CD4-positive, alpha-beta T cell treated with Interleukin-10 for 1 hour (primary cell): ENCODE results near the gene VAV1.

Experiments used
- DNase-seq: peaks from one replicate; pipeline ENCODE4 v3.0.0-alpha.2; 2020

VAV1 gene

DNA sequence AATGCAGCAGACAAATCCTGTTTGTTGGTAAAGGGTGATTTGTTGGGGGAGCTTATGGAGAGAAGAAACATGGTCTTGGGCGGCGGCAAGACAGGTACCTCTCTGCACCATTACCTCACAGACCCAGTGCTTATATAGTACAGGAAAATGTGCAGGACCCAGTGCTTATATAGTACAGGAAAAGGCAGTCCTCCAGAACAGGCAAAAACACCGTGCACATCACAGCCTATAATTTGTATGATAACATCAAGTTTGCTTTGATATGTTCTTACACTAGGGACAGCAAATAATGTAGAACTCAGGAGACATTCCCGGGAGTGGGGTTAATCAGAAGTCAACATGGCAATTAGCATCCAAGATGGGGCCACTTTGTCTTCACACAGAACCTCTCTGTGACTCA, 20.9 kb downstream of the VAV1 start:
- DNase-seq, result no peak

DNA sequence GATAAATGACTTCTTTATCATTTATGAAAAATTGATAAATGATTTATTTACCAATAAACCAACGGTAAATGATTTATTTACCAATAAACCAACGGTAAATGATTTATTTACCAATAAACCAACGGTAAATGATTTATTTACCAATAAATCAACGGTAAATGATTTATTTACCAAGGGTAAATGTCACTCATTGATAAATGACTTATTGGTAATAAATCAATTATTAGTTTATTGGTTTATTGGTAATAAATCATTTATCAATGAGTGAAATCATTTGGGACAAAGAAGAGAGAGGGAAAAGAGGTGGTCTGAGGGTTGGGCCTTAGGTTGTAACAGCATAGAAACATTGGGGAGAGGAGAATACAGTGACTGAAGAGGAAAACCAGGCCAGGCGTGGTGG, 21.5 kb downstream of the VAV1 start:
- no peak for DNase-seq

GRCh38 chr19:6794686-6795431, 22.4 kb downstream of the VAV1 start:
- no peak for DNase-seq

- no peak for DNase-seq
These were observed 23.8 kb downstream of the VAV1 start for GRCh38 chr19:6796278-6796677.

DNA sequence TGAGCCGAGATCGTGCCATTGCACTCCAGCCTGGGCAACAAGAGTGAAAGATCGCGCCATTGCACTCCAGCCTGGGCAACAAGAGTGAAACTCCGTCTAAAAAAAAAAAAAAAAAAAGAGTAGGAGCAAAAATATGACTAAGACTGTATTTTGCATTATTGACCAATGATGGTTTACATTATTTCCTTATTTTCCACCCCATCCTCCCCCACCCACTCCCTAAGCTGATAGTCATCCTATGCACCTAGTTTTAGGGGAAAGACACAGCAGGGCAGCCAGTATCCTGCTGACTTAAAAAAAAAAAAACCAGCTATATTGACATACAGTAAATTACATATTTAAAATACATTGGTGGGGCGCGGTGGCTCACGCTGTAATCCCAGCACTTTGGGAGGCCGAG, 25.1 kb downstream of the VAV1 start:
- DNase-seq, result no peak

DNA sequence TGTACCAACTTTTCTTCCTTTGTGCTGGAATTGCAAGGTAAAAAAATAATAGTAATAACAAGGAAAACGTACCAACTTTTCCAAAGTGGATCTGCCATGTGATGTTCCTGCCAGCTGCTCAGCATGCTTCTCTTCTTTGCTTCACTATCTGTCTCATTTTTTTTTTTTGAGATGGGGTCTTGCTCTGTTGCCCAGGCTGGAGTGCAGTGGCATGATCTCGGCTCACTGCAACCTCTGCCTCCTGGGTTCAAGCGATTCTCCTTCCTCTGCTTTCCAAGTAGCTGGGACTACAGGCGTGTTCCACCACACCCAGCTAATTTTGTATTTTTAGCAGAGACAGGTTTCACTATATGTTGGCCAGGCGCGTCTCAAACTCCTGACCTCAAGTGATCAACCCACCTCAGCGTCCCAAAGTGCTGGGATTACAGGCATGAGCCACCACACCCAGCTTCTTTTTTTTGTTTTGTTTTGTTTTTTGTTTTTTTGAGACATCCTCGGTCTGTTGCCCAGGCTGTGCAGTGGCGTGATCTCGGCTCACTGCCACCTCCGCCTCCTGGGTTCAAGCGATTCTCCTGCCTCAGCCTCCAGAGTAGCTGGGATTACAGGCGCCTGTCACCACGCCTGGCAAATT, 27.8 kb downstream of the VAV1 start:
- peak; percentile 21 for DNase-seq

DNA sequence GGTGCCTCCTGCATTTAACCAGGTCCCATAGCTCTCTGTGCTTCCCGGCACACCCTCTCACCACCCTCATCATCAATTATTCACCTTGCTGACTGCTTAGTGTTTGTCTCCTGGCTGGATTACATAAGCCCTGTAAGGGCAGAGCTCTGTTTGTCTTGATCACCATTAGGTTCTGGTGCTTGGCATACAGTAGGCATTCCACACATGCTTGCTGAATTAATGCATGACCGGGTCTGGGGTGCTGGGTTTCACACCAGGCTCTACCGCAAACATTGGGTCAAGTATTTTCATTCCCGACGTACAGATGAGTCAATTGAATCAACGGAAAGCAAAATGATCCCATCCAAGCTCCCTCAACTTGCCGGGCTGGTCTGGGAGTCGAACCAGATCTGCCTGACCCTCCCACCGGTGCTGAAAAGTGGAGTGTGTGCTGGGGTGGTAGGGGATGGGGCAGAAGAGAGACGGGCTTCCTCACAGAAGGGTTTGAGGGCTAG, 28.5 kb downstream of the VAV1 start:
- peak; percentile 28 for DNase-seq

- DNase-seq, result peak; percentile 86
These were observed 29.1 kb downstream of the VAV1 start for GRCh38 chr19:6801485-6802086.

- peak; percentile 86 for DNase-seq
These were observed 30.0 kb downstream of the VAV1 start for GRCh38 chr19:6802336-6803035.

- peak; percentile 15 for DNase-seq
These were observed 30.5 kb downstream of the VAV1 start for GRCh38 chr19:6803036-6803404.

DNA sequence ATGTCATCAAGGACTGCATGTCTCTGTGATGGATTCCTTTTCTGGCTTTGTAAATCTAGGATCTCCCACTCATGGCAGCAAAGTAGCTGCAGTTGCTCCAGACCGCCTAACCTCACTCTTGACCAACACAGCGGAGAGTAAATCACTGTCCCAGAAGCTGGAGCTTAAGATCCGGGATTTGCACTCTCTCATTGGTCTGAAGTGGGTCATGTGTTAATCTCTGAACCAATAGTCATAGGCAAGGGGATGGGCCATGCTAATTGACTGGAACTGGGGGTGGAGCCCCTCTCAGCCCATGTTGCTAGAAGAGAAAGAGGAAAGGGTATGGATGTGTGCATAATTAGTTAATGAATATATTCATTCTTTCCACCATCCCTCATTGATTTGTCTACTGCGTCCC, 34.0 kb downstream of the VAV1 start:
- no peak for DNase-seq

DNA sequence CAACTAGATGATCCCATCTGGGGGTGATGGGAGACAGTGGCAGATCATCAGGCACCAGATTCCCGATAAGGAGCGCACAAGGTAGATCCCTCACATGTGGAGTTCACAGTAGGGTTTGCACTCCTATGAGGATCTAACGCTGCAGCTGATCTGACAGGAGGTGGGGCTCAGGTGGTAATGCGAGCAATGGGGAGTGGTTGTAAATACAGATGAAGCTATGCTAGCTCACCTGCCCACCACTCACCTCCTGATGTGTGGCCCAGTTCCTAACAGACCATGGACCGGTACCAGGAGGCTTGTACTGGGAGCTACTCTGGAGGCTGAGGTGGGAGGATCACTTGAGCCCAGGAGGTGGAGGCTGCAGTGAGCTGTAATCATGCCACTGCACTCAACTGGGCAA, 34.8 kb downstream of the VAV1 start:
- no peak for DNase-seq

- DNase-seq, result no peak
These were observed 36.0 kb downstream of the VAV1 start for GRCh38 chr19:6808494-6808893.

DNA sequence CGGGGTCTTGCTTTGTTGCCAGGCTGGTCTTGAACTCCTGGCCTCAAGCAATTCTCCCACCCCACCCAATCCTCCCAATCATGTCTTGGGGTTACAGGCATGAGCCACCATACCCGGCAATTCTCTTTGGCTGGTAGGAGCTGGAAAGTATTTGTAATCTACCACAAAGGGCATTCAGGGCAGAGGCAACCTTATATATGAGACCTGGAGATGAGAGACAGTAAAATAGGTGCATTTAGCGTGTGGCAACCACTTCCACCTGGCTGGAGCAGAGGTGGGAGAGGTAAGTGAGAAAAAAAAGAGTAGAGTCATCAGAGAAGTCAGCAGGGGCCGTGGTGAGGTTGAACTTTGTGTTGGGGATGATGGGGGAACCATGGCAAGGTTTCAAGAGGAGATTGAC, 36.8 kb downstream of the VAV1 start:
- DNase-seq, result no peak

DNA sequence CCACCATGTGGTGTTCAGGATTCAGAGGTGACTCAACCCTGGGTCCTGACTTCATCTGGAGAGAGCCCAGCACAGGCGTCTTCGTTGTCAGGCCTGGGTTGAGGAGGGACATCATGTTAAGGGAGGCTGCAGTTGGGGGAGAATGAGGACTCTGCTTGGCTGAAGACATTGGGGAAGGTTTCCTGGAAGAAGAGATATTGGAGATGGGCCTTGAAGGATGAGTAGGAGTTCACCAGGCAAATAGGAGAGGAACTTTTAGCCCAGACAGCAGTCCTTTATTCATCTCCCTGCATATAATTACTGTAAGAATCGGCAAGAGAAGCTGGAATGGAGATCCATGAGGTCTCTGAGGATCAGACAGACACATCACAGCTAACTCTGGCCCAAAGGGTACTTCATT, 38.9 kb downstream of the VAV1 start:
- no peak for DNase-seq

GRCh38 chr19:6811906-6812305, 39.4 kb downstream of the VAV1 start:
- DNase-seq, result peak; percentile 37

- DNase-seq, result no peak
These were observed 40.1 kb downstream of the VAV1 start for GRCh38 chr19:6812612-6813011.

- DNase-seq, result no peak
These were observed 41.2 kb downstream of the VAV1 start for GRCh38 chr19:6813659-6814058.

DNA sequence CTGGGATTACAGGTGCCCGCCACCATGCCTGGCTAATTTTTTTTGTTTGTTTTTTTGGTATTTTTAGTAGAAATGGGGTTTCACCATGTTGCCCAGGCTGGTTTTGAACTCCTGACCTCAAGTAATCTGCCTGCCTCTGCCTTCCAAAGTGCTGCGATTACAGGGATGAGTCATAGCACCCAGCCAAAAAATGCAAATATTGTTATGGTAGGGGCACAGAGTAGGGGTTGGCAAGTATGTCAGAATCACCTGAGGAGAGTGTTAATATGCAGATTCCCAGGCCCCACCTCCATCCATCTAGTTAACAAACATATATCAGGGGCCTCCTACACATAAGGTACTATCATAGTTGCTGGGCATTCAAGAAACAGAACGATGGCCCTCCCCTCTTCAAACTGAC, 44.7 kb downstream of the VAV1 start:
- no peak for DNase-seq

DNA sequence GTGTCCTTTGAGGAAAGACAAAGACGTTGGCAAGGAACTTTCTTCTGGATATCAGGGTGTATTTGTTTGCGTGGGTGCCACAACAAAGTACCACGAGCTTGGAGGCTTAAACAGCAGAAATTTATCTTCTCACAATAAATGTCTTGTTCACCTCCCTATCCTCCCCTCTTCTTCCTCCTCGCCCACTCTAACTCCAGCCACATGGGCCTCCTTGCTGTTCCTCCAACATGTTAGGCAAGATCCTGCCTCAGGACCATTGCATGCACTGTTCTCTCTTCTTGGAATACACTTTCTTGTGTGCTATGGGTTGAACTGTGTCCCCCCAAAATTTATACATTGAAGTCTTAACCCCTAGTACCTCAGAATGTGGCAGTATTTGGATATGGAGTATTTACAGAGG, 45.7 kb downstream of the VAV1 start:
- DNase-seq, result no peak

- no peak for DNase-seq
These were observed 46.8 kb downstream of the VAV1 start for GRCh38 chr19:6819323-6819722.

- DNase-seq, result no peak
These were observed 47.7 kb downstream of the VAV1 start for GRCh38 chr19:6820237-6820636.

GRCh38 chr19:6821639-6822310, 49.3 kb downstream of the VAV1 start:
- no peak for DNase-seq
